NCI-H446 (cell line): ENCODE results near the gene ZEB2.

Experiments used
- DNase-seq, 2 experiments: peaks; one replicate each; lab custom pipeline; 2025; lab: John Stamatoyannopoulos, UW

ZEB2 gene

GRCh38 chr2:144519934-144520731, at the start of gene ZEB2:
Gene ZEB2 (minus strand): TSS chr2:144520119. CDS start chr2:144517350, 2,769 bp downstream.
- peak; percentile 85 to 89 for DNase-seq

GRCh38 chr2:144567745-144568144, 47.8 kb upstream of the ZEB2 start:
- no peak for DNase-seq

DNA sequence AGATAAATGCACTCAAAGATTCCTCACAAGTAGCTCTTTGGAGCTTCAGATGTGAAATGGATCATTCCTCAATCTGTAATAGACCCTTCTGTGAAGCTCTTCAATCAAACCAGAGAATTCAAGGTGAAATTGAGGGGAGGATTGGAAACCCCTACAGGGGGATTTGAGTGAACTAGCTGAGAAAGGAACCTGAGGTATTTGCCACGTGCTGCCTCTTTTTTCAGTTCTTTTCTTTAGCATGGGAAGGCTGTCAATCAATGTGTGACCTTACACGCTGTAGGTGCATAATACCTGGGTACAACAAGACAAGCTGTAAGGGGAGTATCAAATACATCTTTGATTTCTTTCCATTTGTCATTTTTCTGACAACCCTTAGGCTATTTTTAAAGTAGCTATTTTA, 46.5 kb upstream of the ZEB2 start:
- DNase-seq = no peak

- DNase-seq = no peak
Observed at GRCh38 chr2:144560251-144560650, 40.3 kb upstream of the ZEB2 start.

- DNase-seq = no peak
Observed at GRCh38 chr2:144559681-144560080, 39.8 kb upstream of the ZEB2 start.

DNA sequence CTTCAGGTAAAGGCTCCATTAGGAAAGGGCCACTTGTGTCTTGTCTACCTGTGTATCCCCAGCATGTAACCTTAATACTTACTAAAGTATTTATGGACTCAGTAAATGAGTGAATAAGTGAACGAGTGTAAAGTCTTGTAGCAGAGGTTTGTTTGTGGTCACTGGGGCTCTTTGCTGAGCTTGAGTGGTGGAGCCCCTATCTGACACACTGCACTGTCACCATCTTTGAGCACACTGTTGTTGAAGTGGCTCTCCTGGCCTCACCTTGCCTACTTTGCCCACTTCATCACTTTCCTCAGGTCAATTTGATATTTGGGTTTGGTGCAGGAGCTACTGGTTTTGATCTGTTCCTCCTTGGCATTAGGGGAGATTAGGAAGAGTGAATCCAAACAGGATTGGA, 39.3 kb upstream of the ZEB2 start:
- DNase-seq = no peak

DNA sequence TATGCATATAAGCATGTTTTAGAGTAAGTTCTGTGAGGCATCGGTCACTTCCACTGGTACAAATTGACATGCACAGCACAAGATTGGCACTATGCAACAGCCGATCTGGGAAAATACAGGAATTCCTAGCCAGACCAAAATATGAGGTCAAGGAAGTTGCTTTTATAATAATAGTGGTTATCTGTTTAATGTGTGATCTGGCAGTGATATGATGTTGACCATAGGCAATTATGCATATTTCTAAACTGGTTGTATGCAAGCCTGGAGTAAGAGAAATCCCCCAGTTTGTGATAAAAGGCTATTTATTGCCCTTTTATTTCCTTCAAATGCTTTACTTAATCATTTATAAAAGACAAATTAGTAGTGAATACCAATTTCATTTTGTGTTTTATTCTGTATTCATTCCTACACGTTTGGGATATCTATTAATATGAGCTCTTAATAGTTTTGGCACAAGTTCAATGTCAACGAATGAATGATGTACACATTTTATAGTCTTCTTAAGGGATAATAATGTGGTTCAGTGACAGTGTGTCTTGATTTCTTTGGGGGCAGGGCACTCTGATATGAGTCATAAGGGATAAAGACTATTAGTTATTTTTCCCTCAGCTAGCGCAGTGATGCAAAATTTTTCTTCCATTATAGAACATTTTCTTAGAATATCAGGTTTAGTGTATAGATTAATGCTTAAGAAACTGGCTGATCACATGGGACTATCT, 34.7 kb upstream of the ZEB2 start:
- DNase-seq = no peak

- no peak for DNase-seq
Observed at GRCh38 chr2:144553379-144553778, 33.5 kb upstream of the ZEB2 start.

DNA sequence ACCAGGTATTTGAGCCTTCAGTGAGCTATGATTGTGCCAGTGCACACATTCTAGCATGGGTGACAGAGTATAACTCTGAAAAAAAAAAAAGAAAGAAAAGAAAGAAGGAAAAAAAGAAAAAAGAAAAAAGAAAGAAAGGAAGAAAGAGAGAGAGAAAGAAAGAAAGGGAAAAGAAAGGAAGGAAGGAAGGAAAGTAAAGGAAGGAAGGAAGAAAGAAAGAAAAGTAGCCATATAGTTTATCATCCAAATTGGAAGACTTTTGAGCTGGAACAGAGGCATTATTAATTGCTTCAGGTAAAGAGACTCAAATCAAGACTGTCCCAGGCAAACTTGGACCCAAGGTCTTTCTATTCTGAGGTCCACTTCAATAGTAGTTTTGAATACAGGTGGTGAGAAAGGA, 32.9 kb upstream of the ZEB2 start:
- DNase-seq = no peak

DNA sequence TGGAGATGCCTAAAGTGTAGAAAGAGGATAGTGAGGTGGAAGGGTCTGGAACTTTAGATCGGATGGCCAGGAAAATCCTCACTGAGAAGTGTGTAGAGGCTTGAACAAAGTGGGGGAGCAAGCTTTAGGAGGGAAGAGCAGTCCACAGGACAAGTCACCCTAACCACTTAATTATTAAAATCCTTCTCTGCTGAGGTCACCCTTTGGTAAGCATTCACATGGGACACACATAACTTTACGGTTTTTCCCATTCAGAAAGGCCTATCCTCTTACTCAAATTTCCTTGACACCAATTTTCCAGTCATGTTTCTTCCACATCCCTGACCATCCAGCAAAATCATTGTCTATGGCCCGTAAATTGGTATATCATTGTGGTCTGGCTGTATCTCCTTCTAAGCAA, 31.0 kb upstream of the ZEB2 start:
- DNase-seq = no peak

GRCh38 chr2:144550084-144550483, 30.2 kb upstream of the ZEB2 start:
- DNase-seq = no peak

DNA sequence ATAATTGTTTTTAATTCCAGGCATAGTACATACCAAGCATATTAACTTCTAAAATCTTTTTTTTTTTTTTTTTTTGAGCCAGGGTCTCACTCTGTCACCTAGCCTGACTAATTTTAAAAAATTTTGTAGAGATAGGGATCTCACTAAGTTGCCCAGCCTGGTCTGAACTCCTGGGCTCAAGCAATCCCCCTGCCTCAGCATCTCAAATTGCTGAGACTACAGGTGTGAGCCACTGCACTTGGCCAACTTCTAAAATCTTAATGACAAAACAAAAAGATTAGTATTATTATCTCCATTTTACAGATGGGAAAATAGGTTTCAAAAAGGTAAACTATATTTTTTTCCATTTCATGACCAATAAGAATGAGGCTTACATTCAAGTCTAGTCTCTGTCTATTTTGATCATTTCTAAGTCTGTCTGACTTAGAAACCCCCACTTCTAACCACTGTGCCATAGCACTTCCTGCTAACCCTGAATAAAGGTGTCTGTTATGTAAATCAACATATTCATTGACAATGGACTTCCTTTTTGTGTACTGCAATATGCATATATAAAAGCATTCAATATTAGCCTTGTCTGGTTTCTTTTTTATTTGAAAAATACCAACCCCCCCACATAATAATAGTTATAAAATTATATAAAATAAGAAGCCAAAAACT, 28.7 kb upstream of the ZEB2 start:
- no peak for DNase-seq

DNA sequence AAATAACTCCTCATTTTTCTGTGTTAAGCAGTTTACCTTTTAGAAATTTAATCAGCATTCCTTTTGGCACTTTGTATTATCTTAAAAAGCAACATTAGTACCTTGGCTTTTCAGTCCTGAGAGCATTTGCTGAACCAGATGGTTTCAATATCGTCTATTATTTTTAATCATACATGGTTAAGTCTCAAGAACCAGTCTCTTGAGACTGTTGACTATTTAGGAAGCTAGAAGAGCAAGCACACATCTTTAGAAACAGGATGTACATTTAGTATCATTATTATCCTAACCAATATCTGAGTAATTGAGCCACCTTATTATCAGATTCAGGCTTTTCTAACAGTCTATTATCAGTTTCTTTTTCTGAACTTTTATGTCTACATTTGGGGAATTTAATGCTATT, 28.2 kb upstream of the ZEB2 start:
- DNase-seq = no peak

DNA sequence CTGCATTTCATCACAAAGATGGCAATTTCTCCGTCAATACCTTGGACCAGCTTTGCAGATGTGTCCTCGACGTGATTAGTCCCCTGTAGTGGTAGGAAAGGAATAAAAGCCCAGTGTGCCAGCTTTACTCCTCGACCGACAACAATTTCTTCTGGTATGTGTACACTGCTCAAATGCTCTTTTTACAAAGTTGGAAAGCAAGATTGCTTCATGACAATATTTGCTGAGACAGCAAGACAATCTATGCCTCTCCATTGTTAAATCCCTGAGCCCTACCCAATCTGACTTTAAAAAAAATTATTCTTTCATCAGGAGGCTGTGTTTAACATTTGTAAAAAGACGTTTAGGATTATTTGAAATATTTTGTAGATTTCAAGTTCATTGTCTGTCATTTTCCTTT, 27.6 kb upstream of the ZEB2 start:
- no peak for DNase-seq

- no peak for DNase-seq
Observed at GRCh38 chr2:144546933-144547332, 27.0 kb upstream of the ZEB2 start.

DNA sequence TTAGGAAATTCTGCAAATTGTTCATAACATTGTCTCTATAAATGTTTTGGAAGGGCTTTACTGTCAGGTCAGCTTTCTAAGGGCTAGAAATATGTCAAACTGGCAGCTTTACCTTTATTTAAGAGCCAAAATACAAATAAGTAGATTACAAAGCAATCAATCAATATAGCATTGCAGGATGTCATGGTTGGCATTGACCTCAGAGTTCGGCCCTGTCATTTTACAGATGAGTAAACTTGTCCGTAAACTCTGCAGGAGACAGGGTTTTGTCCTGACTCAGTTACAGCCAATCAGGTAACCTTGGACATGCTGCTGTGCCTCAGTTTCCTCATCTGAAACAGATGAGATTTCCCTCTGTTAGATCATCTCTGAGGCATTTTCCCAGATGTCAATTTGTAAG, 25.9 kb upstream of the ZEB2 start:
- no peak for DNase-seq

DNA sequence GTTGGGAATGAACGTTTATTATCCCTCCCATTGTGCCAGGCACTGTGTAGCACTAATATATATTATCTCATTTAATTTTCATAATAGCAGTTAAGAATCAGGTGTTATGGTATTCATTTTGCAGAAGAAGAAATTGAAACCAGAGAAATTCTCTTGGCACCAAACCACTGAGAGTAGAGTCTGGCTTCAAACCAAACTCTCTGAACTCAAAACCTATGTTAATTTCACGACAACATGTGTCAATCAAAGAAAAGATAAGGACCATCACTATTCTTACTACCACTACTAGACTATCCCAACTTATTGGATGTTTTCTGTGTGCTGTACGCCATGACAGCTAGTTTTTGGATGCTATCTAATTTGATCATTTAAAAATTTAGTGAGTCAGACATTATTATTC, 24.1 kb upstream of the ZEB2 start:
- no peak for DNase-seq

DNA sequence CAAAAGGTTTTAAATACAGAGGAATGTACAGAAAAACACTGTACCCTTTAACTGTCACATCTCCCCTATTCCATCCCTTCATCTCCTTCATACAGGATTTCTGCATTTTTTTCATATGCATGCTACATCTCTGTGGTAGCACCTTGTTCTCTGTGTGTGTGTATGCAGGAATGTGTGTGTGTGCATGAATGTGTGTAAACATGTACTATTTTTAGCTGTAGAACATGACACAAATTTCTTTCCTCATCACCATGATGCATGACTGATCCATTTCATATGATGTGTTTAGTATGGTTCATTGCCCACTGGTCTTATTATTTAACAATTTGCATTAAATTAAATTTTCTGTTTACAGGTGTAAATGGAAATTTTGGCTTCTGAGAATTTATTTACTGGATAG, 21.5 kb upstream of the ZEB2 start:
- no peak for DNase-seq

DNA sequence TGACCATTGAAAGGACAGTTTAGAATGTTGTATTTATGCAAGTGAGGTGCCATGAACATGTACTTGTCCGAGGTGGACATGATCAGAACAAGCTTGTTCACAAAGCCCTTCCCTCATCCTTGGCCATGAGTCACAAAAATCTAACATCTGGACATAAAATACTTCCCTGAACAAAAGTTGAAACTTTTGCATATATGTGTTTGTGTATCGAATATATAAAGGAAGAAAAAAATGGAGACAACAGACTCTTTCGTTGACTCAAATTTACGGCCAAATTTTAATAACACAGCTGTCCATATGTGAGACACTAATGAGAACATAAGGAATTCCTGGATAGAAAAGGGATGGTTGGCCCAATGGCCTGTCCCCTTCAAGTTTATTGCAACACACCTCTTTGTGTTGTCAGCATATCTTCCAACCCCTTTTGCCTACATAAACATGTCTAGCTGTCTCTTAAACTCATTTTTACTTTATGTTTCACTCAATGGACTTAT, 19.4 kb upstream of the ZEB2 start:
- DNase-seq = no peak

DNA sequence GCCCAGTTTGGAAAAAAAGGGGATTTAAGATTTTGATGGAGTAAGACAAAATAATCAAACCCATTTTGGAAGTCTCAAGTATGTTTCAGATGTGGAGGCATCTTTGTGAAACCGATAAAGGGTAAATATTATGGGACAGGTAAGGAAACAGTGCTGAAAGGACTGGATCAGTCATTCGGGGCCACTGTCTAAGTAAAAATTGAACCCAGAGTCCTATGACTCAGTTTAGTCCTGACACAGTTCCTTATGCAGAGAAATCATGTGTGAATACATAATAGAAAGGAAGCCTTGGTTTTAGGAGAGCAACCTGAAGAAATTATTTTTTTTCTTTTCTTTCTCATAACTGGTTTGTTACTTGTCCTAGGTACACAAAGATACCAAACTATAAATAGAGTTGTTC, 15.4 kb upstream of the ZEB2 start:
- DNase-seq = no peak

DNA sequence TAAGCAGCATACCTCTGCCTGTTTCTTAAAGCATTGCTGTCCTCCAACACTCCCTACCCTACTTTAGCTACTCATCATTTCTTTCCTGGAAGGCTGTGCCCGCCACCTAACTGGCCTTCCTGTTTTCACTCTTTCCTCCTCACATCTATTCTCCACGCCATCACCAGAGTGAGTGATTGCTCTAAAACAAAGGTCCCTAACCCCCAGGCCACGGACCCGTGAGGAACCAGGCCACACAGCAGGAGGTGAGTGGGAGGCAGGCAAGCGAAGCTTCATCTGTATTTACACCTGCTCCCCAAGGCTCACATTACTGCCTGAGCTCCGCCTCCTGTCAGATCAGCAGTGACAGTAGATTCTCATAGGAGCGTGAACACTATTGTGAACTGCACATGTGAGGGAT, 13.3 kb upstream of the ZEB2 start:
- no peak for DNase-seq

- DNase-seq = no peak
Observed at GRCh38 chr2:144530596-144530995, 10.7 kb upstream of the ZEB2 start.

DNA sequence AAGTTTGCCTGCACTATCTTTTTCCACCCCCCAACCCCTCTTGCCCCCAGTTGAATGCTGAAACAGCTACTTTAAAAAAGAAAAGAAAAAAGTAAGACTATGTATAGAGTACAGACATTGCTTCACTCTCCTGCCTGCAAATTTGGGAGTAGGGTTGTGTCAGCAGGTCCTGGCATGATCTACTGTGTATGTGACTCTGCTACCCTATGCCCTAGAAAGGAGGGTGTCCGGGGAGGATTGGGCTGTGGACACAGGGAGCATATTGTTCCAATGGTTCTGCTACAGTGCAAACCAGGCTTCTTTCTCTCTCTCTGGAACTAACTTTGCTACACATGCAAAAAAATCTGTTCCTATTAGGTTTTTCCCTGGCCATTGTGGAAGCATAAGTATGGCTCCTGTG, 9.9 kb upstream of the ZEB2 start:
- no peak for DNase-seq
